Measurements from ENCODE around the gene SH3GL1. TPM values are rescaled to one million over a fixed set of nuclear protein-coding genes. Genes with fewer than 3 reads are reported as not detected.

Gene SH3GL1
- total RNA-seq, 1 donor from 2014 or later: 179 TPM

DNA sequence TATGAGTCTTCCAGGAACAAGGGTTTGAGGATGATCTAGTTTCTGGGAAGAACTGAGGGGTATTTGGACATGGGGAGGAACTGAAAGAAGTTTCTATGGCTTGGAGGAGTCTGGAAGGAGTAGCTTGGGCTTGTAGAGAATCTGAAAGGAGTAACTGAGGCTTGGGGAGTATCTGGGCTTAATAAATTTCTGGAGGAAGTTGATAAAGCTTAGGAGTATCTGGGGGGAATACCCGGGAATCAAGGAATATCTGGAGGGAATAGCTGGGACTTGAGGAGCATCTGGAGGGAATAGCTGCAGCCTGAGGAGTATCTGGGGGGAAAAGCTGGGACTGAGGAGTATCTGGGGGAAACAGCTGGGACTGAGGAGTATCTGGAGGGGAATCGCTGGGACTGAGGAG lies 79.9 kb downstream of the SH3GL1 start:
- no peak for DNase-seq (ENCODE audit: low read depth)

DNA sequence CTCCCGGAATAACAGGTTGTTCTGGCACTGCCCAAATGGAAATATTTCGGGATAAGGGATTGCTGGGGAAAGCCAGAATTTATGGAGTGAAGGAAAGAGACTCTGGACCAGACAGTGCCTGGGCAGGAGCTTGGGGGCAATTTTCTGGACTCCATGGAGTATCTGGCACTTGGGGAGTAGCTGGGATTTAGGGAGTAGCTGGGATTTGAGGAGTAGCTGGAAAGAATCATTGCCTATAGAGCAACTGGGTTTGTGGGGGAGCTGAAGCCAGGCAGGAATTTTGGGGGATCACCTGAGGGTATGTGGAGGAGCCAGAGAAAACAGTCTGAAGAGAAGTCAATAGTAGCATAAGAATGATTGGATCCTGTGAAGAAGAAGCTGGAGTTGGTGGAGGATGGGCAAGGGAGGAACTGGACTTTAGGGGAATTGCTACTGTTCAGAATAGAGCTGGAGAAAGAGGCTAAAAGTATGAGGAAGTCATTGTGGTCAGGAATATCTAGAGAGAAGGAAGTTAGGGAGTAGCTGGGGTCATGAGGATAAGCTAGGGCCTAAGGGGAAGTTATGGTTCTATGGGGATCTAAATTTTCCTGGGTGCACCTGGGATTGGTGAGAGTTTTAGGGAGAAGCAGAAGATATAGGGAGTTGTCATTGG lies 81.2 kb downstream of the SH3GL1 start:
- no peak for DNase-seq (ENCODE audit: low read depth)

- DNase-seq (ENCODE audit: low read depth): no peak
These were observed 81.9 kb downstream of the SH3GL1 start for GRCh38 chr19:4318460-4318859.

DNA sequence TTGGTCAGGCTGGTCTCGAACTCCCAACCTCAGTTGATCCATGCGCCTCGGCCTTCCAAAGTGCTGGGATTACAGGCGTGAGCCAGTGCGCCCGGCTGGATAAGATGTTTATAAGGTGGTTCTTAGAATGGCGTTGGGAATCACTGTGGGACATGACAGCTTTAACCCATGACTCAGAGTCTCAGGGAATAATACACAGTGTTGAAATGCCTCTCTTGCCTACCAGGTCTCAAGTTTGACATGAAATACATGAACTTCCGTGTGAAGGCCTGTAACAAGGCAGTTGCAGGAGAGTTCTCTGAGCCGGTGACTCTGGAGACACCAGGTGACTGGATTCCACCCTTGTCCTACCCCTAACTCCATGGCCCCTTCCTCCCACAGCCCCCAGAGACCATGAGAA lies 83.4 kb downstream of the SH3GL1 start:
- no peak for DNase-seq (ENCODE audit: low read depth)

DNA sequence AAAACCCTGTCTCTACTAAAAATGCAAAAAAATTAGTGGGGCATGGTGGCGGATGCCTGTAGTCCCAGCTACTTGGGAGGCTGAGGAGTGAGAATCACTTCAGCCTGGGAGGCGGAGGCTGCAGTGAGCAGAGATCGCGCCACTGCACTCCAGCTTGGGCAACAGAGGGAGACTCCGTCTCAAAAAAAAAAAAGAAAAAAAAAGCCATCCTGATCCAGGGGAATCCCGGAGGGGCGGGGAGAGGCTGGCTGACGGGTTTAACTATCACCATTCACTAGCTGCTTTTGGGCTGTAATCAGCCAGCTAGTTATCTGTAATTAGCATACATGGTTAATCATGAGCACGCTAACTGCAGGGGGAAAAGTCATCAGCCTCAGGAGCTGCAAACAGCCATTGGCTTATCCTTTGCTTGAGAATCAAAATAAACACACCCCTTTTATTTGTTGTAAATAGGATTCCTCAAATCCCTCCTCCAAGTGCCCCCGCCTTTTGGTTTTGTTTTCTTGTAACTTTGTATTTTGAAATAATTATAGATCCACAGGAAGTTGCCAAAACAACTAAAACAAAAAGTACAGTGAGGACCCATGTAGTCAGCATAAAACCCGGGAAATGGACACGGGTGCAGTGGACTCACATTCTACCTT lies 86.4 kb downstream of the SH3GL1 start:
- DNase-seq (ENCODE audit: low read depth): no peak

Small RNA genes within 50 kb of the gene (microRNA-seq; reads per million reads assigned to microRNA genes)
- gene MIR4746: 0.48 reads per million

Other genes with a start within 250 kb of the SH3GL1 start
- gene CREB3L3, start 246.9 kb downstream of the SH3GL1 start, total RNA-seq: not detected in 2 replicates
- gene SIRT6, start 218.0 kb downstream of the SH3GL1 start, total RNA-seq: 19.3 and 22.4 TPM in 2 replicates
- gene ANKRD24, start 217.9 kb downstream of the SH3GL1 start, total RNA-seq: 0.53 and 1.4 TPM in 2 replicates
- 0.11 and 0.21 TPM in 2 replicates for gene EBI3, start 171.0 kb downstream of the SH3GL1 start, total RNA-seq
- 13.3 and 17.2 TPM in 2 replicates for gene YJU2, start 153.5 kb downstream of the SH3GL1 start, total RNA-seq
- gene SHD, start 121.3 kb downstream of the SH3GL1 start, total RNA-seq: 839 and 1,129 TPM in 2 replicates
- gene TMIGD2, start 98.2 kb downstream of the SH3GL1 start, total RNA-seq: 0.57 TPM in 1 of 2 replicates, not detected in the other
- 2.3 and 2.6 TPM in 2 replicates for gene FSD1, start 95.9 kb downstream of the SH3GL1 start, total RNA-seq
- 3.1 and 4.5 TPM in 2 replicates for gene STAP2, start 61.7 kb downstream of the SH3GL1 start, total RNA-seq
- gene MPND, start 57.0 kb downstream of the SH3GL1 start, total RNA-seq: 2.2 and 2.7 TPM in 2 replicates
- 3.1 TPM in 2 replicates for gene CHAF1A, start 2.1 kb upstream of the SH3GL1 start, total RNA-seq
- 85.4 and 119 TPM in 2 replicates for gene UBXN6, start 57.2 kb upstream of the SH3GL1 start, total RNA-seq
- 43.8 and 59.1 TPM in 2 replicates for gene HDGFL2, start 71.8 kb upstream of the SH3GL1 start, total RNA-seq
- gene PLIN4, start 117.9 kb upstream of the SH3GL1 start, total RNA-seq: 0.32 and 0.42 TPM in 2 replicates
- gene PLIN5, start 134.7 kb upstream of the SH3GL1 start, total RNA-seq: not detected in 2 replicates
- gene LRG1, start 139.5 kb upstream of the SH3GL1 start, total RNA-seq: 0.05 TPM in 1 of 2 replicates, not detected in the other
- gene SEMA6B, start 159.1 kb upstream of the SH3GL1 start, total RNA-seq: 373 and 483 TPM in 2 replicates
- gene TNFAIP8L1, start 239.0 kb upstream of the SH3GL1 start, total RNA-seq: 3.7 and 7.5 TPM in 2 replicates